ENCODE data around the gene KNSTRN. TPM values are rescaled to one million over a fixed set of nuclear protein-coding genes. Genes with fewer than 3 reads are reported as not detected.
A peak's percentile ranks its signal among the peaks of the same experiment; 100 is the strongest.

KNSTRN gene
- total and polyA plus RNA-seq, 2 of the 13 experiments (the other 11 are each of a cell fraction or from before 2014, with no cell fraction given), result 20.3 to 62.3 TPM

- TF ChIP-seq PATZ1 (CRISPR knock-in tag; IDR thresholded peaks at IDR 0.05) (peak; percentile 55; the same call in 1 of the 2 replicates), POGK (CRISPR knock-in tag; conservative IDR thresholded peaks at IDR 0.05) (peak; percentile 69; the same call in 1 of the 2 replicates), TCF12 (IDR thresholded peaks at IDR 0.05) (no peak), TCF12 (CRISPR knock-in tag; IDR thresholded peaks at IDR 0.05) (no peak), ZNF709 (CRISPR knock-in tag; IDR thresholded peaks at IDR 0.05) (no peak), AFF4 (CRISPR knock-in tag; IDR thresholded peaks at IDR 0.05) (no peak), DDIT3 (CRISPR knock-in tag; IDR thresholded peaks at IDR 0.05) (no peak), DZIP1 (CRISPR knock-in tag; IDR thresholded peaks at IDR 0.05) (no peak), DR1 (CRISPR knock-in tag; IDR thresholded peaks at IDR 0.05) (no peak), ZNF441 (CRISPR knock-in tag; IDR thresholded peaks at IDR 0.05; ENCODE audit: borderline replicate concordance) (no peak), ZNF614 (CRISPR knock-in tag; IDR thresholded peaks at IDR 0.05; ENCODE audit: borderline replicate concordance) (peak; percentile 67; the same call in 1 of the 2 replicates), ZMYM2 (CRISPR knock-in tag; IDR thresholded peaks at IDR 0.05) (0 out of 2 replicates have a peak, but pooled peaks have one; percentile 47), POLR2G (IDR thresholded peaks at IDR 0.05; ENCODE audit: low read depth, low read length) (no peak), GZF1 (CRISPR knock-in tag; IDR thresholded peaks at IDR 0.05) (no peak), SP1 (IDR thresholded peaks at IDR 0.05) (no peak), SP1 (CRISPR knock-in tag; IDR thresholded peaks at IDR 0.05) (no peak), ZNF740 (CRISPR knock-in tag; IDR thresholded peaks at IDR 0.05) (no peak), PCBP2 (optimal IDR thresholded peaks at IDR 0.05; ENCODE audit: low read depth, low read length, poor library complexity, severe bottlenecking) (no peak)
Observed at GRCh38 chr15:40412095-40412759, 29.7 kb downstream of the KNSTRN start (continued).
